ENCODE data around the gene SDS.

The SDS gene

GRCh38 chr12:113386866-113387566 lies 16.7 kb downstream of the SDS start:
- H3K4me3 ChIP-seq (ENCODE audit: low read length): no peak overlapping the region
- no peak for TF ChIP-seq ZNF274 (IDR thresholded peaks at IDR 0.05; ENCODE audit: low read depth, low read length)

GRCh38 chr12:113385282-113385882 lies 18.3 kb downstream of the SDS start:
- no peak for TF ChIP-seq ZNF274 (IDR thresholded peaks at IDR 0.05; ENCODE audit: low read depth, low read length)
- H3K4me3 ChIP-seq (ENCODE audit: low read length): no peak overlapping the region

GRCh38 chr12:113384778-113385177 lies 18.9 kb downstream of the SDS start:
- no peak overlapping the region for H3K4me3 ChIP-seq (ENCODE audit: low read length)
- TF ChIP-seq ZNF274 (IDR thresholded peaks at IDR 0.05; ENCODE audit: low read depth, low read length): no peak

GRCh38 chr12:113382206-113382605 lies 21.5 kb downstream of the SDS start:
- H3K4me3 ChIP-seq (ENCODE audit: low read length): no peak overlapping the region
- no peak for TF ChIP-seq ZNF274 (IDR thresholded peaks at IDR 0.05; ENCODE audit: low read depth, low read length)

GRCh38 chr12:113381220-113381619 lies 22.5 kb downstream of the SDS start:
- TF ChIP-seq ZNF274 (IDR thresholded peaks at IDR 0.05; ENCODE audit: low read depth, low read length): no peak
- no peak overlapping the region for H3K4me3 ChIP-seq (ENCODE audit: low read length)

- no peak for TF ChIP-seq ZNF274 (IDR thresholded peaks at IDR 0.05; ENCODE audit: low read depth, low read length)
- H3K4me3 ChIP-seq (ENCODE audit: low read length): no peak overlapping the region
Observed at GRCh38 chr12:113378291-113378690, 25.4 kb downstream of the SDS start.

GRCh38 chr12:113374823-113375428 lies 28.8 kb downstream of the SDS start:
- TF ChIP-seq ZNF274 (IDR thresholded peaks at IDR 0.05; ENCODE audit: low read depth, low read length): no peak
- H3K4me3 ChIP-seq (ENCODE audit: low read length): no peak overlapping the region

GRCh38 chr12:113373969-113374368 lies 29.7 kb downstream of the SDS start:
- no peak for TF ChIP-seq ZNF274 (IDR thresholded peaks at IDR 0.05; ENCODE audit: low read depth, low read length)
- no peak overlapping the region for H3K4me3 ChIP-seq (ENCODE audit: low read length)

GRCh38 chr12:113373440-113373839 lies 30.2 kb downstream of the SDS start:
- H3K4me3 ChIP-seq (ENCODE audit: low read length): no peak overlapping the region
- no peak for TF ChIP-seq ZNF274 (IDR thresholded peaks at IDR 0.05; ENCODE audit: low read depth, low read length)

GRCh38 chr12:113372371-113372770 lies 31.3 kb downstream of the SDS start:
- no peak overlapping the region for H3K4me3 ChIP-seq (ENCODE audit: low read length)
- no peak for TF ChIP-seq ZNF274 (IDR thresholded peaks at IDR 0.05; ENCODE audit: low read depth, low read length)

- H3K4me3 ChIP-seq (ENCODE audit: low read length): no peak overlapping the region
- TF ChIP-seq ZNF274 (IDR thresholded peaks at IDR 0.05; ENCODE audit: low read depth, low read length): no peak
Observed at GRCh38 chr12:113371808-113372207, 31.9 kb downstream of the SDS start.

- TF ChIP-seq ZNF274 (IDR thresholded peaks at IDR 0.05; ENCODE audit: low read depth, low read length): no peak
Observed at GRCh38 chr12:113370923-113371682, 32.6 kb downstream of the SDS start.

GRCh38 chr12:113369391-113369985 lies 34.2 kb downstream of the SDS start:
- H3K4me3 ChIP-seq (ENCODE audit: low read length): no peak overlapping the region
- no peak for TF ChIP-seq ZNF274 (IDR thresholded peaks at IDR 0.05; ENCODE audit: low read depth, low read length)

More at GRCh38 chr12:113370923-113371682, 32.6 kb downstream of the SDS start:
- no peak overlapping the region for H3K4me3 ChIP-seq (ENCODE audit: low read length)

- H3K4me3 ChIP-seq (ENCODE audit: low read length): no peak overlapping the region
- TF ChIP-seq ZNF274 (IDR thresholded peaks at IDR 0.05; ENCODE audit: low read depth, low read length): no peak
Observed at GRCh38 chr12:113368331-113368730, 35.4 kb downstream of the SDS start.
